GM19455 (cell line): ENCODE data around the gene HLCS.
"Not testable (repeated sequence)": the region's sequence is repeated elsewhere in the genome, so short reads cannot be mapped to it uniquely, and the experiment has no call there.

Experiments
- ATAC-seq: cut with Tn5 transposase; IDR thresholded peaks from one replicate; pipeline ENCODE4 v1.9.1; 2021; ENCODE audit not compliant: unreplicated experiment

The HLCS gene

GRCh38 chr21:36959020-36959835 lies 7.2 kb downstream of the HLCS start:
- no peak for ATAC-seq

- ATAC-seq = no peak
Measured at GRCh38 chr21:36955783-36956182, 10.7 kb downstream of the HLCS start.

GRCh38 chr21:36952331-36952730 lies 14.1 kb downstream of the HLCS start:
- ATAC-seq = not testable (repeated sequence)

- no peak for ATAC-seq
Measured at GRCh38 chr21:36949171-36950141, 17.0 kb downstream of the HLCS start.

- ATAC-seq = no peak
Measured at GRCh38 chr21:36948686-36949085, 17.8 kb downstream of the HLCS start.

- no peak for ATAC-seq
Measured at GRCh38 chr21:36946949-36947356, 19.5 kb downstream of the HLCS start.

- ATAC-seq = no peak
Measured at GRCh38 chr21:36945496-36946138, 20.9 kb downstream of the HLCS start.

GRCh38 chr21:36936361-36937135 lies 29.9 kb downstream of the HLCS start:
- no peak for ATAC-seq

- ATAC-seq = no peak
Measured at GRCh38 chr21:36934864-36935420, 31.5 kb downstream of the HLCS start.

- ATAC-seq = no peak
Measured at GRCh38 chr21:36932161-36932816, 34.2 kb downstream of the HLCS start.

- no peak for ATAC-seq
Measured at GRCh38 chr21:36929622-36930021, 36.8 kb downstream of the HLCS start.

- no peak for ATAC-seq
Measured at GRCh38 chr21:36928960-36929359, 37.5 kb downstream of the HLCS start.

- ATAC-seq = no peak
Measured at GRCh38 chr21:36927719-36928117, 38.8 kb downstream of the HLCS start.

- no peak for ATAC-seq
Measured at GRCh38 chr21:36926989-36927718, 39.3 kb downstream of the HLCS start.

GRCh38 chr21:36923270-36923669 lies 43.2 kb downstream of the HLCS start:
- ATAC-seq = no peak

GRCh38 chr21:36922861-36923260 lies 43.6 kb downstream of the HLCS start:
- ATAC-seq = no peak

- ATAC-seq = no peak
Measured at GRCh38 chr21:36918291-36918690, 48.2 kb downstream of the HLCS start.

- ATAC-seq = no peak
Measured at GRCh38 chr21:36917471-36918158, 48.9 kb downstream of the HLCS start.
